Activated CD4-positive, alpha-beta T cell treated with anti-CD3 and anti-CD28 coated beads, Interleukin-2, amount 50 U/mL, for 16 hours (primary cell): ENCODE measurements around the gene LRBA.
"Not testable (repeated sequence)": the region's sequence is repeated elsewhere in the genome, so short reads cannot be mapped to it uniquely, and the experiment has no call there.

Experiments used
- DNase-seq: peaks from one replicate; pipeline ENCODE4 v3.0.0-alpha.2; 2020

LRBA gene

GRCh38 chr4:150389896-150390530 lies 625.1 kb downstream of the LRBA start:
- DNase-seq = no peak

- DNase-seq = no peak
These were observed 627.1 kb downstream of the LRBA start for GRCh38 chr4:150387981-150388380.

- not testable (repeated sequence) for DNase-seq
These were observed 628.7 kb downstream of the LRBA start for GRCh38 chr4:150386415-150386814.

- no peak for DNase-seq
These were observed 629.5 kb downstream of the LRBA start for GRCh38 chr4:150385606-150386005.

- DNase-seq = no peak
These were observed 630.8 kb downstream of the LRBA start for GRCh38 chr4:150384249-150384648.

- no peak for DNase-seq
These were observed 633.1 kb downstream of the LRBA start for GRCh38 chr4:150382028-150382427.

- DNase-seq = no peak
These were observed 633.5 kb downstream of the LRBA start for GRCh38 chr4:150381609-150382008.

GRCh38 chr4:150381036-150381435 lies 634.0 kb downstream of the LRBA start:
- DNase-seq = no peak

GRCh38 chr4:150379454-150379853 lies 635.6 kb downstream of the LRBA start:
- DNase-seq = no peak

- DNase-seq = no peak
These were observed 640.1 kb downstream of the LRBA start for GRCh38 chr4:150375025-150375424.

GRCh38 chr4:150371869-150372268 lies 643.2 kb downstream of the LRBA start:
- DNase-seq = no peak

- no peak for DNase-seq
These were observed 645.4 kb downstream of the LRBA start for GRCh38 chr4:150369434-150370380.

GRCh38 chr4:150368667-150369066 lies 646.4 kb downstream of the LRBA start:
- DNase-seq = no peak

GRCh38 chr4:150367326-150367725 lies 647.8 kb downstream of the LRBA start:
- no peak for DNase-seq

- no peak for DNase-seq
These were observed 648.5 kb downstream of the LRBA start for GRCh38 chr4:150366487-150366999.

GRCh38 chr4:150363721-150364688 lies 651.1 kb downstream of the LRBA start:
- peak; percentile 21 for DNase-seq

GRCh38 chr4:150358691-150359090 lies 656.4 kb downstream of the LRBA start:
- no peak for DNase-seq

- no peak for DNase-seq
These were observed 657.3 kb downstream of the LRBA start for GRCh38 chr4:150357829-150358228.

- no peak for DNase-seq
These were observed 659.1 kb downstream of the LRBA start for GRCh38 chr4:150355858-150356455.

- no peak for DNase-seq
These were observed 659.7 kb downstream of the LRBA start for GRCh38 chr4:150355418-150355817.

- DNase-seq = no peak
These were observed 660.8 kb downstream of the LRBA start for GRCh38 chr4:150354214-150354796.

GRCh38 chr4:150348079-150348478 lies 667.0 kb downstream of the LRBA start:
- peak; percentile 8 for DNase-seq
